Fibroblast of skin of left biceps (primary cell): ENCODE measurements around the gene DENND10.
"Not testable (repeated sequence)": the region's sequence is repeated elsewhere in the genome, so short reads cannot be mapped to it uniquely, and the experiment has no call there.

Source experiments
- DNase-seq, 2 experiments: peaks; one replicate each; pipeline ENCODE4 v3.0.0-alpha.2; 2013; ENCODE audit warnings: low read depth in 2 of 2

Gene DENND10, protein sequence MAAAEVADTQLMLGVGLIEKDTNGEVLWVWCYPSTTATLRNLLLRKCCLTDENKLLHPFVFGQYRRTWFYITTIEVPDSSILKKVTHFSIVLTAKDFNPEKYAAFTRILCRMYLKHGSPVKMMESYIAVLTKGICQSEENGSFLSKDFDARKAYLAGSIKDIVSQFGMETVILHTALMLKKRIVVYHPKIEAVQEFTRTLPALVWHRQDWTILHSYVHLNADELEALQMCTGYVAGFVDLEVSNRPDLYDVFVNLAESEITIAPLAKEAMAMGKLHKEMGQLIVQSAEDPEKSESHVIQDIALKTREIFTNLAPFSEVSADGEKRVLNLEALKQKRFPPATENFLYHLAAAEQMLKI

DNA sequence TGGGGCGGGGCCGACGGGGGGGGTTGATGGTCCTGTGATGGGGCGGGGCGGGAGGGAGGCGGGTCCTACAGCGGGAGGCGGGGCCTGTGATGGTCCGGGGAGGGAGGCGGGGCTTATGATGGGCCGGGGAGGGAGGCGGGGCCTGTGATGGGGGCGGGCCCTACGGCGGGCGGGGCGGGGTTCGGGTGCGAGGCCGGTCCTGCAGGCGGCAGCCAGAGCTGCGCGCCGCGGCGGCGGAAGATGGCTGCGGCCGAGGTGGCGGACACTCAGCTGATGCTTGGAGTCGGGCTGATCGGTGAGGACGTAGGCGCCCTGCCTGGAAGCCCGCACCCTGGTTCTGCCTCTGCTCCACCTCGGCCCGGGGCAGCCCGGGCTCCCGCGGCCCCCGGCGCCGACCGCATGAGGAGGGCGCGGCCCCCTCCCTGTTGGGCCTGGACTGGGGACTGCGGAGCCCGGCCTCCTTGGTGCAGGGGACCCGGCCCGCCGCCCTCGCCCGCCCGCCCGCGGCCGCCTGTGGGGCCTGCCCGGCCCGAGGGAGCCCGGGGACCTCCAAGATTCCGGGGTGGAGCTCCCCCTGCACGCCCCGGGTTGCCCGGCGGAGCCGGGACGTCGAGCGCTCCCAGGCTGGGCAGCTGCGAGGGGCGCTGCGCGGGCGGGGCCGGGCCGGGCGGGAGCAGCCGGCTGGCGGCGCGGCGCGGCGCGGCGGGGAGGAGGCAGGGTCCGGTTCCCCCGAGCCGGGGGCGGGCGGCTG is at the start of gene DENND10:
TSS of gene DENND10 (plus strand) at position 211 of the 751 bp plus-strand sequence. CDS start at position 241, 30 bp downstream.
- DNase-seq, result no peak

DNA sequence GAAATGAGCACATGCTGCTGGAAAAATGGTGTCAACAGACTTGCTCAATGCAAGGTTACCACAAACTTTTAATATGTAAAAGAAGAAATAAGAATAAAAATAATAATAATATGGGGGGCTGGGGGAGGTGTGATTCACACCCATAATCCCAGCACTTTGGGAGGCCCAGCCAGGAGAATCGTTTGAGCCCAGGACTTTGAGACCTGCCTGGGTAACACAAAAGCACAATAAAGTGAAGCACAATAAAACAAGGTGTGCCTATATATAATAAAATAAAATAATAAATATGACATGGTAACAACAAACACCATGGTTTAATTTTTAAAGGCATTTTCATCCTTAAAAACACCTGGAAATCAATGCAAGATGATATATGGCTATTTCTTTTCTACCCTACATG is 48.4 kb upstream of the DENND10 start:
- no peak for DNase-seq

DNA sequence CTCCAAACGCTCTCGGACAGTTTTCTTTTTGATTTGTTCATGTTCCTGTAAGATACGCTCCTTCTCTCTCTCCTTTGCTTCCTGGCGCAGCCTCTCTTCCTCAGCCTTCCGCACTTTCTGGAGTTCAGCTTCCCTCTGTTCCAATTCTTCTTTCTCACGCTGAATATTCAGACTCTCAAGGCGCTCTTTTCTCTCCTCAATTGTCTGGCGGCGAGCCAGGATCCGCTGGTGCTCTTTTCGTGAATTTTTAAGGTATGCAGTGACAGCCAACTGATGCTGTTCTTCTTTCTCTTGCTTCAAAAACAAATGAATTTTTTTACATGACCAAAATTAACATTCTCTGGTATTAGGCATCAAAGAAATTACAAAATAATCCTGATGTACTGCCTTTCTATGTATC is 45.9 kb upstream of the DENND10 start:
- DNase-seq, result no peak

DNA sequence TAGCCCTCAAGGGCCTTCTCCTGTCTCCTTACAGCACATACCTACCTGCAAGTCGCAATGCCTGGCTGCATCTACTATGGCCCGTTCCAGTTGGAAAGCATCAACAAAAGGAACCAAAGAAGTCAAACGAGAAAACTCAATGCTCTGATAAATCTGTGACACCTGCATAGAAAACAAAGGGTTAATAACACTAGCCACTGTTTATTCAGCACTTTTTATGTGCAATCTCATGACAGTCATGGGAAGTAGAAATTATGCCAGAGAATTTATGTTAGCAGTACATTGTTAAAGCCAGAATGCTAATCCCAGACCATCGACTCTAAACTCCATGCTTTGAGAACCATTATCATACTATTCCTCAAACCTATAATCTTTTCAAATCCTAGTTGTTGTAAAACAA is 44.4 kb upstream of the DENND10 start:
- DNase-seq, result no peak

DNA sequence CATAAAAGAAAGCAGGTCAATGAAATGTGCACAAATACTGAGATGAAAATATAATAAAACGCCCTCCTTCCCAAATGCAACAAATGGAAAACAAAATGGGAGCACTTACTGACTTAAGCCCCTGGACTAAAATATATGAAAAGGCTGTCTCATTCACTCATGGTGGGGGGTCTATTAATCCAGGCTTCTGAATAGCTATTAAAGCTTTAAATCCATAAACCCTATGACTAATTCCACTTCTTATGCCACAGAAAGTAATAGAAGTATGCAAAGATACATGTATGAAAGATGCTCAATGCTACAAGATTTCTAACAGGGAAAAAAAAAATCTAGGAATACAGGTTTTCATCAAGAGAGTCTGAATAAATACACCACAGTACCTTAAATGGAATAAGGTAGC is 43.8 kb upstream of the DENND10 start:
- DNase-seq, result no peak

DNA sequence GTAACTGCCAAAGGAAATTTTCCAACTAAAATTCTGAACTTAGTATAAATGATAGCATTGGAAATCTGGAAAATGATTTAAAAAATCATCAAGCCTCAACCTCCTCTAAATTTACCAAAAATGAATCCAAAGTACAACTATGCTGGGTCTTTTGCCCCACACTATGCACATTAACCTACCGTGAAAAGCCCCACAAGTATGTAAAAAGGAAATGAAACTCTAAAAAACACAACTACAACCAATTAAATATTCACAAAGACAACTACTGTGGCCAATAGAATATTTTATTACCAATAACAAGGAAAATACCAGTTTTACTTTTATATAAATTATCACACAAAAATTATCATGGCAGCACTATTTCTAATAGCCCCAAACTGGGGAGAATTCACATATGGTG is 42.6 kb upstream of the DENND10 start:
- DNase-seq, result no peak

DNA sequence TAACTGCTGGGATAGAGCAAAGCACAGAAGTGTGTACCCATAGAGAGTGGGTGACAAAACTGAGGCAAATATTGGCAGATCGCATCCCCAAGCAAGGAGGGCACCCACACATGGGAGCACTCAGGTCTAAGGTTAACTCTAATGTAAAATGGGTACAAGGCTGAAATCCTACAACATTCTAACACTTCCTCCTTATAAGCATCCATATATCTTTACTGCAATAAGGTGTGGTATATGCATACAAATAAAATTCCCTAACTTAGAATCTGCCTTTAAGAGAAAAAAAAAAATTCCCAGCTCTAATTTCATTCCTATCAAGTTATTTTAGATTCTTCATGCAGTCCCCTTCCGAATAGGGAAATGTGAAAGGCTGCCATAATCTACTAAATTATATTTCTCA is 42.0 kb upstream of the DENND10 start:
- DNase-seq, result no peak

DNA sequence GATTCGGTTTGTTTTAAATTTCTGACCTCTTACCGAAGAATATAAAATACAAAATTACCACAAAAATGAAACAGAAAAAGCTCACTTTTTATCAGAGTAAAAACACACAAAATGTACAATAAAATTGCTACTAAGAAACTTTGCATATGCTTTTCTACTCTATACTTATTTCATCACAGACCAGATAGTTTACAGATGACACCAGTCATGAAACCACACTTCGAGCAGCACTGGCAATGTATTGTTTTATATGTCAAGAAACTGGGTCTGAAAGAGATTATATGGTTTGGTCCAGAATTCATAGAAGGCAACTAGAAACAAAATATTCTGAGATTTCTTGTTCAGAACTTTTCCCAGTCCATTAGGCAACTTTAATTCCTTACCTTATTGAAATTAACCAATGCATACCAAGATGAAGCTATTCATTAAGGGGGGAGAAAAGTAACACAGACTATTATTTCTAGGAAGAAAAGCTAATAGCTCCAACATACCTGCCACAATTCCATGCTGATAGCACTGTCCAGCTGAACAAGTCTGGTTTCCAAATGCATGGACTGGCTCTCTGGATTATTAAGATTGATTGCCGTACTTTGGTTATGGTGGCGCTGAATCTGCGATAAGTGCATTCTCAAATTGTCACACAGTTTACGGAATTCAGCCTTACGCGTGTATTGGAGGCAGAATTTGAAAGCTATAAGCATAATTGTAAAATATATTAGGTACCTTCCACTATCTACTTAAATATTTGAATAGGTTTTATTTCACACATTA is 33.3 kb upstream of the DENND10 start:
- DNase-seq, result no peak

DNA sequence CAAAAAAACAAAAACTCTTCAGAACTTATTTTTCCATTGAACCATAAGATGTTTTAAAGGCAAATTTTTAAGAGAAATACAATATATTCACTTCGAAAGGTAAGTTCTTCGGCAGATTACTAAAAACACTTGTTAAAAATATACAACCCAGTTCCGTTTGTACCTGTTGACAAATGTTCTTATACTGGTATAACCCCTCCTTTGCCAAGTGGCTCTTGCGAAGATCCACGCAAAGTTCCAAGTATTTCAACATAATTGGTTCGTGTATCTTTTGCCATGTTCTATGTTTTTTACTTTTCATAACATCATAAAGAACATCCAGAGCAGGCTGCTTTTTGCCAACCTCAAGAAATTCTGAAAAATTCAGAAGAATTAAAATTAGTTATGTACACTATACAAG is 30.3 kb upstream of the DENND10 start:
- no peak for DNase-seq

DNA sequence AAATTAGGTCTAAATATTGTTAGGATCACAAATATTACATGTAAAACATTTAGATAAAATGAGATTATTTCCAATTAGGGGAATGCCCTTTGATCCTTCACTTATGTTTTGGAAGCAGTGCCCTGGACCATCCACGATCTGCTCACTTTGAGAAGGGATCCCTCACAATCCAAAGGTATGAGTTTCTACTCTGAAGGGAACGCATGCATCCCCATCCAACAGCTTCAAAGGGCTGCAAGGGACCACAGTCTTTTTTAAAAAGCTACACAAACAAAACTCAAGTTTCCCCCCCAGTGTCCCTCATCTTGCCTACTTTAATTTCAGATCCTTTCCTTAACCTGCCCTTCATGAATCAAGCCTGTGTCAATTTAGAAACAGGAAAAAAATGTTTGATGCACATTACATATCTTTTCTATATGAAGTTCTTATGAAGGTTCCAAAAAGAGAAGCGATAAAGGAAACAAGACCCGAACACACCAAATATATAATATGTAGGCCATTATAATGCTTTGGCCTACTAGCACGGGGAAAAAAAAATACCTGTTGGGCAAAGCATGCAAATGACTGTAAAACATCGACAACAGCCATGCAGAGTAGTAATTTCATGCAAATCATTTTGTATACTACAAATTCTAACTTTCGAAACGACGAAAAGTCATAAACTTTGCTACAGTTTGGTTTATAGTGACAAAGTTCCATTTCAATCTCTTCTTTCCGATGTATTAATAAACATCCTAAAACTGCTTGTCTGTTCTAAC is 25.3 kb upstream of the DENND10 start:
- DNase-seq, result no peak

DNA sequence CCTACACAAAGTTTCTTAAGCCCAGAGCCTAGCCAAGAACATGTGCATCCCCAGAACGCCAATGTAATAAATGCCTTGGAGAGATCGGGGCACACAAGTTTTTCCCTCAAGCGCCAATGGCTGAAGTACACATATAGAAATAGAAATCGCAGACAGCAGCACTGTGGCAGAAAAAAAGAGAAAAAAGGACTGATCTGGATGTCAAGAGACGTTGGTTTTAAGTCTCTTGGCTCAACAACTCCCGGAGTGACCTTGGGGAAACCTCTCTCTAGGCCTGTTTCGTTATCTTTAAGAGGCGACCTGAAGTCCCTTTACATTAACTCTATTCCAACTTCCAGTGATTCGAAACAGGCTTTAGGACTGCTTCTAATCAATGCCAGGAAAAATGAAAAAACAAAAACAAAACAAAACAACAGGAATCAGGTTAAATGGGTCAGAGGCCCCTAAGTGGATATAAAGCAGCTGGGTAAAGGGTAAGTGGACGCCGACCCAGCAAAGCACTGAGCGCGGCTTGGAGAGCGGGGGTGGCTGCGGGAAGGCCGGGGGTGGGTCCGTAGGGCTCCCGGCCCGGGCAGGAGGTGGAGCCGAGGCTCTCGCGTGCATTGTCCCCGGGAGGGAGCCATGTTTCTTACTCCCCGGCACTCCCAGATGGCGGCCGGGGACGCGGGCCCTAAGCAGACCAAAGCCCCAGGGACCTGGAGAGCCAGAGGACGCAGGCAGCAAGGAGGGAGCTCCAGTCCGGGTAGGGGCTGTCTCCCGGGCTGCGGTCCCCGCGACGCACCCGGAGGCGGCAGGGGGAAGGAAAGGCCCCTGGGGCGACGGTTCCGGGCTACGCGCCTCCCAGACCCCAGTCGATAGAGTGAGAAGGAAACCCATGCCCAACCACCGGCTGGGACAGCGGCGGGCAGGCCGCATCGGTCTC is 24.1 kb upstream of the DENND10 start:
- DNase-seq, result no peak

DNA sequence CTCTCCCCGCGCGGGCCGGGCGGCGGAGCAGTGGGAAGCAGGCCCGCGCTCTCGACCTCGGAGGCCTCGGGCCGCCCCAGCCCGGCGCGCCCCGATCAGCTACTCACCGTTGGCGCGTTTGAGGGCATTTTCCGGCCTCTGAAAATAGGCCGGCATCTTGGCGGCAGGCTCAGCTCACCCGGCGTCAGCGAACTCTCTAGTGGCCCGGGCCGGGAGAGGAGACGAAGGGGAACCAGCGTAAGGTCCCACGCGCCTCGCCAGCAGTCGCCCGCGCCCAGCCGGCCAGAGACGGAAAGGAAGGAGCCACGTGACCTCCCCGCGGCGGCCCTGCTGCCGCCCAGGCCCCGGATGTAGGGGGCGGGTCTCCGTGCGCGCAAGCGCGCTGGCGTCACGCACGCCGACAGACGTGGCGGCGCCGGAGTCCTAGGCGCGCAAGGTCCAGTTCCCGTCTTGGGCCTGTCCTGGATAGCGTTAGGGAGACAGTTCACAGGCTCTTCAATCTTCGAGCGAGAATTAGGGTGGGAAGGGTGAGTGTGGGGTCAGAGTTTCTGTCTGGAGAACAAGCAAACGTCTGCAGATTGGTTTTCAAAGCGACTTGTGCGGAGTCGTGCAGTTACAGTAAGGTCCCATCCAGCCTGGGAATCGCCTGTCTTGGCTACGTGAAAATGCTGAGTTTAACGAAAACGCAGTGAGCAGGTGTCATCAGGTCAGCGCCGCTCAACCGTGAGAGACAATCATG is 23.2 kb upstream of the DENND10 start, which contains the start of gene EIF3A:
TSS of gene EIF3A (minus strand) at position 297 of the 739 bp plus-strand sequence. CDS start at position 156, 141 bp downstream.
- peak; percentile 73 to 75 for DNase-seq

DNA sequence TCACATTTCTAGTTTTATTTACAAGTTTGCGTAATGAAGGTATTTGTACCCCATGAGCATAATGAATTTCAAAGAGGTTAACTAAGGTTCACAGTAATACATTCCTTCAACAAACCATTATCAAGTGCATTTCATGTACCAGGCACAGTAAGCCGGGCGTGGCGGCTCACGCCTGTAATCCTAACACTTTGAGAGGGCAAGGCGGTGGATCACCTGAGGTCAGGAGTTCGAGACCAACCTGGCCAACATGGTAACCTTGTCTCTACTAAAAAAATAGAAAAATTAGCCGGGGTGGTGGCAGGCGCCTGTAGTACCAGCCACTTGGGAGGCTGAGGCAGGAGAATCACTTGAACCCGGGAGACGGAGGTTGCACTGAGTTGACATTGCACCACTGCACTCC is 19.0 kb upstream of the DENND10 start:
- no peak for DNase-seq

DNA sequence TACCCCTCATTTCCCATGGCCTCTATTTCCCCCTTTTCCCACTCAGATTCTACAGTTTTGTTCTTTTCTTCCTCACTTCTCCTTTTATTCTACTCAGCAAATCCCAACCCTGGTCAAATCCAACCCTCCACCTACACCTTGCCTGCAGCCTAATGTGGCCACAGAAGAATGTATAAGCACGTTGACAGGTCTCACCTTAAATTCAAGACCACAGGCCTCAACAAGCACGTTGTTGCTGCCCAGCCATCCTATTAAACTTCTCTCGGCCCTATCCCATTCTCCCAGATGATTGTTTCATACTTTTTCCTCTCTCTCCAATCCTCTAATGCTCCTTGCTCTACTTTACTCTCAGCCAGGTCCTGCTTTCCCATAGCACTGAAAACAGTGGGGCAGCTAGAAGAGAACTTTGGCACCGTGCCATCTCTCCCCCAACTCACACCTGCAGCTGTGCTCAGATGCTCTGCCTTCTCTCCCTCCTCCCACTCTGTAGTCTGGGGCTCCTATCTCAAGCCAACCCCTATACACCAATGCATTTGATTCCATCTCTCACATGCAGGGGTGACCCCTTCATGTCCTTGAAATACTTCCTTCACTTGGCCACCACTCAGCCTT is 16.5 kb upstream of the DENND10 start:
- DNase-seq, result no peak

DNA sequence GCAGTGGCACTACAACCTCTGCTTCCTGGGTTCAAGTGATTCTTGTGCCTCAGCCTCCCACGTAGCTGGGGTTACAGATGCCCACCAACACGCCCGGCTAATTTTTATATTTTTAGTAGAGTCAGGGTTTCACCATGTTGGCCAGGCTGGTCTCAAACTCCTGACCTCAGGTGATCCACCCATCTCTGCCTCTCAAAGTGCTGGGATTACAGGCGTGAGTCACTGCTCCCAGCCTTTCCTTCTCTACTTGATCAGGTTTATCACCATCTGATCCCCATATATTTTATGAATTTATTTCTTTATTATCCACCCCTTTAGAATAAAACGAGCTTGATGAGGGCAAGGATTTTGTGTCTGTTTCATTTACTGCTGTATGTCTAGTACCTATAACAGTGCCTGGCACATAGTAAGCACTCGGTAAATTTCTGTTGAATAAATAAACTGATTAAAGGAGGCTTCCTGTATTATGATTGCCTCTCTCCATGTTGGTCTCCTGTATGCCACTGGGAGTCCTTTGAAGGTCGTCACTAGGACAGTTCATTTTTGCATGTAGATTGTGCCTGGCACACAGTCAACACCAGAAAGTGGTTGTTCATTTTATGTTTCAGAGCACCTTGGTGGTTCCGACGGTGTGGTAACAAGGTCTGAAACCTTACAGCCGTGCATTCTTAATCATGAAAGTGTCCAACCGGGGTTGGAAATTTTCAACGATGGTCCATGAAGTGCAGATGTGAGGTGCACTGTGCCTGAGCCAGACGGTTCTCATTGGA is 13.7 kb upstream of the DENND10 start:
- DNase-seq, result no peak

DNA sequence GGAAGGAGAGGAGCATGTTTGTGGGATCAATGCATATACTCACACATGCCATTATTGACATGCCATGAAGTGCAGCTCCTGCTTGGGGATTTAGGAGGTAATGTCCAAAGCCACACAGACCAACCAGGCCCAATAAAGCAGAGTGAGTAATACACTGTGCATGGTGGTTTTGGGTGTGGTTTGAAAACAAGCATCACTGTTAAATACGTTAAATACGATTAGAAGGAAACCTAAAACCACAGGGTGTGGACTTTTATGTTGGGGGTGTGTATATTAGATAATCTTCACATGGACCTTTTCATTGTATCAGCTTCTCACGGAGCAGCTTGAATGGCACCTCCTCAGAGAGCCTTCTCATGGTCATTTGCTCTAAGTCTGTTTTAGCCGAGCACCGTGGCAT is 12.9 kb upstream of the DENND10 start:
- DNase-seq, result no peak

DNA sequence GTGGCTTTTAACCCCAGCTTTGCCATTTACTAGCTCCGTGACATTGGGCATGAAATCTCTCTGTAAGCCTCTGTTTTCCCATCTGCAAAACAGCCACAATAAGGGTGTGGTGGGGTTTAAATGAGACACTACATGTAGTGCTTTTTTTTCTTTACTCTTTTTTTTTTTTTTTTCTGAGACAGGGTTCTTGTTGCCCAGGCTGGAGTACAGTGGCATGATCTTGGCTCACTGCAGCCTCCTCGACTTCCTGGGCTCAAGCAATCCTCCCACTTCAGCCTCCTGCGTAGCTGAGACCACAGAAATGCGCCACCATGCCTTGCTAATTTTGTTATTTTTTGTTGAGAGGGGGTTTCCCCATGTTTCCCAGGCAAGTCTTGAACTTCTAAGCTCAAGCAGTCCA is 8.3 kb upstream of the DENND10 start:
- no peak for DNase-seq

DNA sequence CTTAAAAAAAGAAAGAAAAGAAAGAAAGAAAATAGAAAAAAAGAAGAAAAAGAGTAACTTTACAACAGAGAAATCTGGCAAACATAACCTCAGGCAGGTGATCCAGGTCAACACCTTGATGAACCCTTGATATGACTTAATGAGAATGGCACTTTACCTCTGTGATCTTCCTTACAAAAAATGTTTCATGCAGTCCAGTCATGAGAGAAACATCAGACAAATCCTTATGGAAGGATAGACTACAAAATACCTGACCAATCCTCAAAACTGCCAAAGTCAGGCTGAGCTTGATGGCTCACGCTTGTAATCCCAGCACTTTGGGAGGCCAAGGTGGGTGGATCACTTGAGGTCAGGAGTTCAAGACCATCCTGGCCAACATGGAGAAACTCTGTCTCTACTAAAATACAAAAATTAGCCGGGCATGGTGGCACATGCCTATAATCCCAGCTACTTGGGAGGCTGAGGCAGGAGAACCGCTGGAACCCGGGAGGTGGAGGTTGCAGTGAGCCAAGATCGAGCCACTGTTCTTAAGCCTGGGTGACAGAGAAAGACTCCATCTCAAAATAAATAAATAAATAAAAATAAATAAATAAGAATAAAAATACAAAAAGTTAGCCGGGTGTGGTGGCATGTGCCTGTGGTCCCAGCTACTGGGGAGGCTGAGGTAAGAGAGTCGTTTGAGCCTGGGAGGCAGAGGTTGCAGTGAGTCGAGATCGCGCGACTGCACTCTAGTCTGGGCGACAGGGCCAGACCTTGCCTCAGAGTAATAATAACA is 7.1 kb upstream of the DENND10 start:
- not testable (repeated sequence) for DNase-seq
